ENCODE data around the gene PPP1R37. TPM values are rescaled to one million over a fixed set of nuclear protein-coding genes. Genes with fewer than 3 reads are reported as not detected.

PPP1R37 gene
- total and polyA plus RNA-seq, 2 of the 13 experiments (the other 11 are each of a cell fraction or from before 2014, with no cell fraction given), result 9.0 to 14.3 TPM

DNA sequence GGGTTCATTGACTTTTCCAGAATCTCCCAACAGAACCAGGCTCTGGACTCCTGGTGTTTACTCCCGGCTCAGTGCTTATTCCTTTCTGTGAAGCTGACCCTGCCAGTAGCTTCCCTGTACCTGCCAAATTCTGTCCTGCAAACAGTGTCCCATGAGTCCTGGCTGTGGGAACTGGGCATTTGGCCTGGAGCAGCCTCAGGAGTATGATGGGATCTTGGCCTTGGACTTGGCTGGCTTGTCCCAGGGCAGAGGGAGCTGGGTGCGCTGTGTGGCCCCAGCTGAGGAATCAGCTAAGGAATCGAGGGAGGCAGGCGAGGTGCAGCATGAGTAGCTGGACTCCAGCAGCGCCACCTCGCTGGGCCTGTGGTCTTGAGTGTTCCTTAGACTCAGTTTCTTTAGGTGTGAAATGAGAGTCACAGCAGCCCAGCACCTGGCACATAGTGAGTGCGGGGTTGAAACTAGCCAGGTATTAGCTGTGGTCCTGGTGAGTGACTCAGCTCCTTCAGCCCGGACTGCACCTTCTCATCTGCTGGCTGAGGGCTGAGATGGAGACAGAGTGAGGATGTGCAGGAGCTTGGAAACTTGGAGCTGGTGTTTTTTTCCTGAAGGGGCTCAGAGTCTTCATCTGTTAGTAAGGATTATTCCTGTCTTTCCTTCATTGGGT is 43.8 kb upstream of the PPP1R37 start:
- Histone ChIP-seq H3K9me3 (ENCODE audit: low read length) (no peaks in the 10 kb centered on the region), H3K4me1 (ENCODE audit: insufficient read depth, low read length) (peaks cover 46% of the 10 kb centered on the region), H4K20me1 (ENCODE audit: insufficient read depth, low read length) (peaks cover 21% of the 10 kb centered on the region; the same call in 1 of the 2 replicates), H3K4me2 (ENCODE audit: low read depth, low read length) (no peak overlapping the region), H3K9ac (ENCODE audit: insufficient read depth, low read depth, low read length) (no peak overlapping the region), H3K27ac (ENCODE audit: extremely low read length, insufficient read depth, low read length) (no peak overlapping the region), H3K27me3 (ENCODE audit: control insufficient read depth in 1 of 2, insufficient read depth in 2 of 2, low read length in 2 of 2) (no peaks in the 10 kb centered on the region), H2AFZ (ENCODE audit: low read length) (no peak overlapping the region), H3K79me2 (ENCODE audit: insufficient read depth, low read length) (peaks cover 54% of the 10 kb centered on the region), H3K36me3 (replicated peaks in 1 of 2; ENCODE audit: control insufficient read depth in 1 of 2, insufficient read depth in 2 of 2, low read length in 2 of 2) (peaks cover 16 to 40% of the 10 kb centered on the region in 2 experiments), H3K4me3 (replicated peaks in 1 of 3; ENCODE audit: insufficient read depth in 1 of 3, low read depth in 2 of 3, low read length in 3 of 3) (no peak overlapping the region)
- FAIRE-seq (no peak), ATAC-seq (no peak), DNase-seq (ENCODE audit: low spot score) (no peak)
- CTCF ChIA-PET (ENCODE audit: low intra/inter-chr PET ratio, low total read pairs), result no interaction called here
- intact Hi-C loops (cut with micrococcal nuclease; ENCODE audit: unreplicated experiment), result no loop called here
- no peak for TF ChIP-seq ZNF432 (CRISPR knock-in tag; IDR thresholded peaks at IDR 0.05; ENCODE audit: borderline replicate concordance)
- TF ChIP-seq MZF1 (CRISPR knock-in tag; IDR thresholded peaks at IDR 0.05; ENCODE audit: borderline replicate concordance), result no peak
- TF ChIP-seq GLI4 (CRISPR knock-in tag; IDR thresholded peaks at IDR 0.05; ENCODE audit: borderline replicate concordance), result no peak
- TF ChIP-seq, protein P1, sequence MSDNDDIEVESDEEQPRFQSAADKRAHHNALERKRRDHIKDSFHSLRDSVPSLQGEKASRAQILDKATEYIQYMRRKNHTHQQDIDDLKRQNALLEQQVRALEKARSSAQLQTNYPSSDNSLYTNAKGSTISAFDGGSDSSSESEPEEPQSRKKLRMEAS (IDR thresholded peaks at IDR 0.05), result no peak
- no peak for TF ChIP-seq TOPORS (CRISPR knock-in tag; IDR thresholded peaks at IDR 0.05)
- no peak for TF ChIP-seq ZNF329 (CRISPR knock-in tag; IDR thresholded peaks at IDR 0.05; ENCODE audit: low read depth)
- TF ChIP-seq, protein P2, sequence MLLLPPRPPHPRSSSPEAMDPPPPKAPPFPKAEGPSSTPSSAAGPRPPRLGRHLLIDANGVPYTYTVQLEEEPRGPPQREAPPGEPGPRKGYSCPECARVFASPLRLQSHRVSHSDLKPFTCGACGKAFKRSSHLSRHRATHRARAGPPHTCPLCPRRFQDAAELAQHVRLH (CRISPR knock-in tag; IDR thresholded peaks at IDR 0.05; ENCODE audit: borderline replicate concordance, low read depth), result no peak
- no peak for TF ChIP-seq ZNF382 (CRISPR knock-in tag; IDR thresholded peaks at IDR 0.05; ENCODE audit: borderline replicate concordance)
- no peak for TF ChIP-seq MEIS2 (CRISPR knock-in tag; IDR thresholded peaks at IDR 0.05)
- TF ChIP-seq ZNF121 (CRISPR knock-in tag; IDR thresholded peaks at IDR 0.05), result no peak
- no peak for TF ChIP-seq ZNF746 (CRISPR knock-in tag; IDR thresholded peaks at IDR 0.05)
- POLR2A ChIA-PET, result interaction anchor here (2.2 kb wide), 1 partner anchor 10 kb away, joined by 14 read pairs; the partner anchor contains the start of gene CLASRP
- WGBS (ENCODE audit: low lambda C conversion rate), result 90% methylated on average over 2 of the region's 8 CpGs
- no TSS peak for BruUV-seq (replicated peaks)
- in situ Hi-C loops (cut with HindIII; ENCODE audit: extremely low pct_ligation_motif_present, low pct_unique_long_range_greater_than_20kb), result no loop called here

All from HepG2 (cell line).